HG02642 (cell line): ENCODE measurements around the gene LMO2.

Experiments
- ATAC-seq: cut with Tn5 transposase; IDR thresholded peaks from one replicate; pipeline ENCODE4 v1.9.1; 2021; ENCODE audit warnings: mild to moderate bottlenecking; ENCODE audit not compliant: unreplicated experiment, poor library complexity

The LMO2 gene

DNA sequence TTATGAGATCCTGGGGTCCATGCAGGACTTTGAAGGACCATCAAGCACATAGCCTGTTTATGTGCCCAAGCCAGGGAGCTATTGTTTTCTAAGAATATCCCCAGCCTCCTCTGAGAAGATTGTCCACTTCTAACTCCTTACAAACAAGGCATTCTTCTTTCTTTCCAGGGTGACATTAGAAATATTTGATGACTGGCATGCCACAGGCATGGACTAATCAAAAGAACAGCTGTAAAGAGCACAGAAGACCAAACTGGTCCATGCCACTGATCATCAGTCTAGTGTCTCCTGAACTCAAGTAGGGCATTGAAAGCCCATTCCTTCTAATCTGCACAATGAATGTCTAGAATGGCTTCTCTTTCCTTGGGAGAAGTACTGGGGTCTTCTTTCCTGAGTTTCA is 24.9 kb upstream of the LMO2 start:
- no peak for ATAC-seq

DNA sequence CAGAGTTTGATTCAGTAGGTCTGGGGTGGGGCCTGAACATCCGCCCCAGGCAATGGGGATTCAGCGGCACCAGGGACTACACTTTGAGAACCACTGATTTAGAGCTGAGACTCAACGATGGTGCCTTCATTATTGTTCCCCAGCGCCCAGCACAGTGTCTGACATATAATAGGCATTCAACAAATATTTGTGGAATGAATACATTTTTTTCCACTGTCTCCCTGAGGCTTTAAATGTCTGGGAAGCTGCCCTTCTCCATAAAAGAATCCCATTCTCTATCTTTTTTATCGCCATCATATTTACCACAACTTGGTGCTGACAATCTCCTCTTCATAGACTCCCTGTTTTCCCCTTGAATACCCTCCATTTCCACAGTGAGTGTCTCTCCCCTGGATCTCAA is 23.6 kb upstream of the LMO2 start:
- no peak for ATAC-seq

- no peak for ATAC-seq
These were observed 22.1 kb upstream of the LMO2 start for GRCh38 chr11:33913991-33914390.

- ATAC-seq: peak; percentile 83
These were observed 20.8 kb upstream of the LMO2 start for GRCh38 chr11:33912405-33913361.

DNA sequence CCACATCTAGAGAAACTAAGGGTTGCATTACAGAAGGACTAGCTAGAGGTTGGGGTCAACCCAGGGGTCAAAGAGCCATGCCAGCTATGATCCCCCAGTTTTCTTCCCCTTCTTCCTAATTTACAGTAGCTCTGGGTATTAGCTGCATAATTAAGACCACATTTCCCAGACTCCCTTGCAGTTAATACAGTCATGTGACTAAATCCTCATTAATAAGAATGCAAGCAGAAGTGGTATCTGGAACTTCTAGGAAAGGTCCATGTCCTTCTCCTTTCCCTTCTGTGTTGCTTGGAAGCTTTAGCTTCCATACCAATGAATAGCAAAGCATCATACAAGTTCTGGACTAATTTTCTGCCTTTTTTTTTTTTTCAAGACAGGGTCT is 19.1 kb upstream of the LMO2 start:
- ATAC-seq: no peak

DNA sequence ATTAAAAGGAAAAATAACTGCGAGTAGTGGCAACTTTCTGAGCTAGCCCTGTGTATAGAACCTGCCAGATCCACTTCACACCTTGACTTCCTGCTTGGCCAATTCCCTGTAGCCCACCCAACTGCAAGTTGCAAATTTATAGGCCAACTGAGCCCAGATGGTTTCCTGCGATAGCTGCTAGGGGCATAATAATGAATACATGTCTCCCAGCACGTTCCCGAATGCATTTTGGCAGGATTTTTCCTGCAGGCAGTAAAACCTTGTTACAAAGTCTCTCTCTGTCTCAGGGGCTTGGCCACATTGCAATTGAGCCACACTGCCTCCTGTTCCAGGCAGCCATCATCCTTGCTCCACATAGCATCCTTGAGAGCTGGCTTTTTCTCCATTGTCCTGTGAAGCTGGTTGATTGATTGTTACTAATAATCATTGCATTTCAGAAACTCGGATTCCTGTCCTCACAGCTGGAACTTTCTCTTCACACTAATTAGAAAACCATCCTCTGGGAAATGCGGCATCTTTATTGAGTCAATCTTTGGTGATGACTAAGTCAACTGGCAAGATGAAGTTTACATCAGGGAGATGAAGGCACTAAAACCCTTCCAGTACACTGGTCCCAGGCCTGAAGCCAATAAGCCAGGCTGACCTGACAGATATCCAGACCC is 18.6 kb upstream of the LMO2 start:
- no peak for ATAC-seq

- no peak for ATAC-seq
These were observed 17.7 kb upstream of the LMO2 start for GRCh38 chr11:33909552-33909951.

DNA sequence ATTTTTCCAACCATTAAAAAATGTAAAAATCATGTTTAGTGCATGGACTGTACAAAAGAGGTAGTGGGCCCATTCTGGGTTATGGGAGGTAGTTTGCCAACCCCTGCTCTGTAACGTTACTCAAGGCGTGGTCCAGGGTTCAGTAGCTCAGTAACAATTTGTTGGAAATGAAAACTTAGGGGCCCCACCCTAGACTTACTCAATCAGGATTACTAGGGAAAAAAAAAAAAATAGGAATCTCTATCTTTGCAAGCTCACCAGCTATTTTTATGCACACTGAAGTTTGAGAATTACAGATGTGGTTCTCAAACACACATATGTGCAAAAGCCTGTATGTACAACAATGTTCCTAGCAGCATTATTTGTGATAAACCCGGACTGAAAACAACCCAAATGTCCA is 17.3 kb upstream of the LMO2 start:
- ATAC-seq: no peak

GRCh38 chr11:33907421-33907820 is 15.5 kb upstream of the LMO2 start:
- ATAC-seq: no peak

GRCh38 chr11:33906484-33907186 is 14.8 kb upstream of the LMO2 start:
- no peak for ATAC-seq

DNA sequence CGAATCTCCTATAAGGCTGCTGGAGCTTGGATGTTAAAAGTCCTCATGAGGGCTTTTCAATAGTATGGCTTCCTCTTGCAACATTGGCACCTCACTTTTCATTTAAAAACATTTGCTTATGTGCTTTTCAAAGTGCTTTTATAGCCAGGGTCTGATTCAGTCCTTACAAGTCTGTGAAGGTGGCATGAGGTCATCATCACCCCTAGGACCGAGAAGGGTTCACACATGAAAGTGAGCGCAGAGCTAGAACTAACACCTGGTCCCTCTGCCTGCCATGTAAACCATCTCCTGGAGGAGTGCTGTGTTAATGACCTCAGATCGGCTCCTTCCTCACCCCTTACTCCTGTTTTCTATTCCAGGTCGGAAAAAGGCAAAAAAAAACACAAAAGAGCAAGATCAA is 12.2 kb upstream of the LMO2 start:
- no peak for ATAC-seq

- no peak for ATAC-seq
These were observed 8.4 kb upstream of the LMO2 start for GRCh38 chr11:33900159-33900840.

DNA sequence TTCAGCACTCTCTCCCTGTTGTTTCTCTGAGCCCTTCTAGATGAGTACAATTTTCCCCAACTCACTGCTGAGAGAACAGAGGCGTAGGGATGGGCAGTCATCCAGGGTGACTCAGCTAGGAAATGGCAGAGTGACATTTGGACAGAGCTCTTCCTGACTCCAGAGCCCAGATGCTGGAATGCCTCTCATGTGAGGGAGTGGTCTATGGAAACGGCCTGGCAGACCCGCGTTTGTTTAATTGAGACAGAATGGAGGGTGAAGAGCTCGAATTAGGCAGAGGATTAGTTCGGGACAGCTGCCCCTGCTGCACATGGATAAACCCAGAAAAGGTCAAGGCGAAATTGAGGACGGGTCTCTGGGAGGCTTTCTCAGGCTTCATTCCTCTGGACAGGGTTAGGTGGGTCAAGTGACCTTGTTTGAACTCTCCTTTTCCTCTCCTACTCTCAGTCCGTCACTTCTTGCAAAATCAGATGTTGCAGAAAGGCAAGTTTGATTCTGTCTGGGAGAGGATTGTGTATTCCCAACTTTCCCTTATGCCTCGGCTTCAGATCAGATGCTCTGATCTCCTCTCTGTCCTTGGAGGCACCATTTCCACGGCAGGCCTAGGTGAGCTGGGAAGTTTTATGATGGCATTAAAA is 7.6 kb upstream of the LMO2 start:
- ATAC-seq: no peak

DNA sequence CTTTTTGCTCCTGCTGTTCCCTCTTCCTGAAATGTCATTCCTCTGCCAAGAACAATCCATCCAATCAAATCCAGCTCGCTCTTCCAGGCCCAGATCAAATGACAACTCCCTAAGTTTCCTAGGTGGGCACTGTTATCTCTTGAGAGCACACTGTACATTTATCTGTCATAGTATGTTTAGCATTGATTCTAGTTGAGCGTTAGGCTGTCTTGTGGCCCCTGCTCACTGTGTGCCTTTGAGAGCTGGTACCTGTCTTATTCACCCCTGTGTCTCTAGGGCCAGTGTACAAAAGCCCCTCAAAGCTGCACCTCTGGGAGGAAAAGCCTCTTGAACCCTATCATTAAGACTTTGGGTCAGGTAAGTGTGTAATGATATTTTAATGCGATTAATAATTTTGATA is 7.1 kb upstream of the LMO2 start:
- no peak for ATAC-seq

DNA sequence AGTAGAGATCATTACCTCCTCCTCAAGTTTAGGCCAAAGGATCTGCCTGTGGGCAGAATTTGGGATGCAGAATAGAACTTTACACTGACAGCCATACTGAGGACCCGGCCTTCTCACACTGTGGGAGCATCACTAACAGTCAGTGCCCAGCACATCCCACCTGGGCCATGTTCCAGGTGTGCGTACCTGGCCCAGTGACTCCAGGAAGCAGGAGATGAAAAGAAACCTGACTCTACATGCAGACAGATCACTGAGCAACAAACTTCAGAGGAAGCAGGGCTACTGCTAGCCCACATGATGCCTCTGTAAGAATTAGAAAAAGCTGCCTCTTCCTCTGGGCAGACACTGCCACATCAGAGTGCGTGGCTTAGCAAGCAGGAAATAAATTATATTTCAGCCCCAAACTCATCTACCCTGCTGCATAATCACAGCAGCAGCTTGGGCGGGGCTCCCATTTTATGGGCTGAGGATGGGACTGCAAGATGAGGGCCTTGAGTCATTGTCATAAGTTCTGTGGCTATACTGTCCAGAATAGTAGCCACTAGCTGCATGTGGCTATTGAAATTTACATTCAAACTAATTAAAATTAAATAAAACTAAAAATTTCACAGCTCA is 6.0 kb upstream of the LMO2 start:
- ATAC-seq: no peak

DNA sequence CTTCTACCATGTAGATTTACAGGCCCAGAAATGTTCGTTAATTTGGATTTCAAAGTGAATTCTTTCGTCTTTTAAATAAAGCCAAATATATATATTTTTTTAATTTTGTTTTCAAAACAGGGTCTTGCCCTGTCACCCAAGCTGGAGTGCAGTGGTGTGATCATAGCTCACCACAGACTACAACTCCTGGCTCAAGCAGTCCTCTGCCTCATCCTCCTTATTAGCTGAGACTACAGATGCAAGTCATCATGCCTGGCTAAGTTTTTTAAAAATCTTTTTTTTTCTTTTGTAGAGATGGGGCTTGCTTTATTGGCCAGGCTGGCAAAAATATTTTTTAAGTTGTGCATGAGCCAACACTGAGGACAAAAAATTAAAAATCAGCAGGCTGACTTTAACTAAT is 5.0 kb upstream of the LMO2 start:
- no peak for ATAC-seq

DNA sequence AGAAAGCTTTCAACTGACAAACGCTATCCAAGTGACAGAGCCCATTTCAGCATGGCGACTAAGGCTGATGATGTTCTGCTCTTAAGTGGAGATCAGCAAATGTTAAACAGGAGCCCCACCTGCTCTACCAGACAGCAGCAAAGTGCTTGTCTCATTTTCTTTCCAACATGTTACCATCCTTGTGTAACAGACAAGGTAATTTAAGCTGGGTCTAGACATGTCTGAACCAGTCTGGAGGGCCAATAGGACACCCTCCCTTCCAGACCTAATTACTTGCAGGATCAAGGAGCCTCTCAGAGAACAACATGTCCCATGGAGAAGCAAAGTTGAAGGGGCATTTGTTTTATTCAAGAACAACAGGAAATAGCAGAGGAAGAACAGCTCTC is 3.9 kb upstream of the LMO2 start:
- ATAC-seq: no peak

GRCh38 chr11:33894398-33894746 is 2.5 kb upstream of the LMO2 start:
- ATAC-seq: no peak

GRCh38 chr11:33893711-33894397 is 2.0 kb upstream of the LMO2 start:
- ATAC-seq: peak; percentile 82
